ENCODE measurements around the gene USP35.
"Not testable (repeated sequence)": the region's sequence is repeated elsewhere in the genome, so short reads cannot be mapped to it uniquely, and the experiment has no call there.

USP35 gene

GRCh38 chr11:78216571-78217287, 28.0 kb downstream of the USP35 start:
- no peak for DNase-seq

DNA sequence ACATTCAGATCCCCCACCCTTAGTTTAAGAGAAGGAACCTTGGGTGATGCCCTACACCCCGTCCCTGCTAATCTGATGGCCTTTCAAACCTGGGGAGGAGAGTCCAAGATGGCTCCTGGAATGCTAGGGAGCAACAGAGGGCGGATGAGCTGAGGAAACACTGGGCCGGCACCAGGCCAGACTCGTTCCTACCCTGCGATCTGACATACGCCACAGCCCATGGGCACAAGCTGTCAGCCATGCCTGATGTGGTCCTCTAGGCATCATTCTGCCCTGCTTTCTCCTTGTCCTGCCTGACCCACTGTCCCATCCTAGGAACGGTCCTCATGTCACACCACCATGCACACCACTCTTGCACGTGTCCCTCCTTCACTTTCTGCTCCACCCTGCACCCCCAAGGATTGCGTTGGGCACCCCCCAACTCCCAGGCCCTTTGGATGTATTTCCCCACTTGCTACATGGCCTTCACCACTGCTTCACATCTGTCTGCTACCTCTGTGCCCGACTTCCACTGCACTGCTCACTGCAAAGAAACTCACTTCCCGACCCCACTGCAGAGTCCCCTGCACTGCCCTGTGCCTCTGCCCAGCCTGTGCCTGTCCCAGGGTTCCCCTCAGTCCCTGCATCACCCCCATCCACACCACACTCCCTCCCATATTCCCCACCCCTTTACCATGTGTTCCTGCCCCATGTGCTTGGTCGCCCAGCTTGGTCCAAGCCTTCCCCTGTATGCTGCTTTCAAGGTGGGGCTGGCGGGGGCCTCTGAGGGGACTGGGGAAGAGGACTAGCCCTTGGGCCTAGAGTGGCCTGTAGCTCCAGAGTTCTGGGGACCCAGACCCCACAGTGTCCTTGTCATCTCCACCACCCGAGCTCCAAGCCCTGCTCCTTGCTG, 29.2 kb downstream of the USP35 start:
- no peak for DNase-seq

- DNase-seq = no peak
Observed at GRCh38 chr11:78218707-78219492, 30.2 kb downstream of the USP35 start.

DNA sequence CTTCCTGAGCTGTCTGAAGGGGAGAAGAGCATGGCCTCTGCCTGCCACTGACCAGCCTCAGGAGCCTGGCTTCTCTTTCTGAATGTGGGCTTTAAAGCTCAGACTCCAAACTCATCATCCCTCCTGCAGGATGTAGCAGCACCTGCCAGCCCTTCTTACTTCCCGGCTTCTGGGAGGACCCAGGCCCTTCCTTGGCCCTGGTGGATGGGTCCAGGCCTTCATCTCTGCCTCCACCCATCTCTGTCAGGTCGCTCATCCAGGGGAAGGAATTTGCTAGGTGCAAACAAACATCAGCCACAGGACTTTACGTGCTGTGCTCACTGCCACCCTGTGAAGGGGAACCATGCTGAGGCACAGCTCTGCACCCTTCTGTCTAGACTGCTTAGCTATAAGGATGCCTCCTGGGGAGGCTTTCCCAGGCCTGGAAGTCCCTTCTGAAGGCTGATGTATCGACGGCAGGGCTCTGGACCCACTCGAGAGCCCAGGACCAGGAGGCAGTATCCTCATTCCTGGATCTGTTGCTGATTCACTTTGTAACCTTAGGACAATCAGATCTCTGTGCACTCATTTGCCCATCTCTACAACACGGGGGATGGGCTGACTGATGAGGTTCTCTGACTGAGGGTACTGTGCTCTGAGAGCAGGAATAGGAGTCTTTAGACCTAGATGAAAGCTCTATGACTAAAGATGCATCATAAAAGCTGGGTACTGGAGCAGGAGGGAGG, 30.9 kb downstream of the USP35 start:
- DNase-seq = no peak

- no peak for DNase-seq
Observed at GRCh38 chr11:78220218-78221157, 31.8 kb downstream of the USP35 start.

DNA sequence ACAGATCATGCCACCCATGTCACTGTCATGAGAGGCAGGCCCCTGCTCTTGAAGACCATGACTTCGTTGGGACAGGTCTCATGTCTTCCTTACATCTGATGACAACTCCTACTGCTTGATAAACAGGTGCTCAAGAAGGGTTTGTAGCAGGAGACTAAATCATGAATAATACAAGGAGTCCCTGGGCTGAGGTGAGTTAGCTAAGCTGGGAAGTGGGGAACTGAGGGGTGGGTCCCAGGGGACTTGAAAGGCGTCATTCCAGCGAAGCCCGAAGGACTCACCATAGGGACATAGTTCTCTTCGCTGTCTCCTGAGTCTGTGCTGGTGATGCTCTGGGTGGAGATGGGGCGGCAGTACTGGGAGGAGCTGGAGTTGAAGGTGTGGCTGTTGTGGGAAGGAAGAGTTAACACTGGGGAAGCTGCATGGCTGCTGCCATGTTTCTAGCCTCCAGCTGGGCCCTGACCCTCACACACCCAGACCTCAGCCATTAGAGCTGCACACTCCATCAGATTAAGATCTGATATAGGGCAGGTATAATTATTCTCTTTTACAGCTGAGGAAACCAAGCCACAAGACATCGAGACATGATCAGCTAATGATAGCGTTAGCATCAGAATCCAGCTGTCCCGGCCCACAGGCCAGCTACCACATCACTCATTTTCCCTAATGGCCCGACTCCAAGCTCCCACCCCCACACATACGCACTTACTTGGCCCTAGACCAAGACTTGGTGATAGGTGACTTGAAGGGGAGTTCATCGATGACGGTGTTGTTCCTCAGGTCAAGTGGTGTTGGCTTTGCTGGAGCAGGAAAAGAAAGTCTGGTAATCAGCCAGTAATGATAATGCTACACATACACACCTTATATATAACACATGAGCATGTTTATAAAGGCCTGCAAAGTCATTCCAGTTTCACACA, 32.9 kb downstream of the USP35 start:
- DNase-seq = no peak

DNA sequence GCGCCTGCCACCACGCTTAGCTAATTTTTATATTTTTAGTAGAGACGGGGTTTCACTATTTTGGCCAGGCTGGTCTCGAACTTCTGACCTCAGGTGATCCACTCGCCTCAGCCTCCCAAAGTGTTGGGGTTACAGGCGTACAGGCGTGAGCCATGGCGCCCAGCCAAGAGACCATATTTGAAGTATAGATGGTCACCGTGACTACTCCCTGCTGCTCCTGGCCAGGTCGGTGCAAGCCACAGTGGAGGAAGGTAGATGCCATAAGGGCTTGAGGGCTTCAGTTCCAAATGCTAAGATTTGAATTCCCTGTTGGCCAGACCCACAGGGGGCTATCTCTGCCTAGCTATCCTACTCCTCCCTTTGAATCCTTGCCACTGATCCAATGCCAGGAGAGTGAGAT, 34.0 kb downstream of the USP35 start:
- DNase-seq = not testable (repeated sequence)

- DNase-seq = peak; percentile 16
Observed at GRCh38 chr11:78223320-78223954, 34.7 kb downstream of the USP35 start.

DNA sequence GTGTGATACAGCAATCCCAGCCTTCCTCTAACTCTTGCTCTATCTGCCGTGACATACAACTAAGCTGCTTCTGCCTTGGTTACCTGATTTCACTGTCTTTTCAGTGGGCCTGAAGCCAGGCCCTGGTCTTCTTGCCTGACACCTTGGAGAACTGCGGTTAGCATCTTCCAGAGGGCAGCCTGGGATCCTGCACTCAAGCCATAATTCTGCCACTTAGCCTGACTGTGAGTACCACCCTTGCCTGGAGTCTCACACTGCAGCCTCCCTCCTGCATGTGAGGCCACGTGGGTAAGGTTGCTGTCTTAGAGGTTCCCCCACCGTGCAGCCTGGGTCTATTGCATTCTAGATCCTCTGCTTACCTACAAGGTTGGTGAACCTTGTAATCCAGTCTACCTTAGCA, 35.8 kb downstream of the USP35 start:
- no peak for DNase-seq

DNA sequence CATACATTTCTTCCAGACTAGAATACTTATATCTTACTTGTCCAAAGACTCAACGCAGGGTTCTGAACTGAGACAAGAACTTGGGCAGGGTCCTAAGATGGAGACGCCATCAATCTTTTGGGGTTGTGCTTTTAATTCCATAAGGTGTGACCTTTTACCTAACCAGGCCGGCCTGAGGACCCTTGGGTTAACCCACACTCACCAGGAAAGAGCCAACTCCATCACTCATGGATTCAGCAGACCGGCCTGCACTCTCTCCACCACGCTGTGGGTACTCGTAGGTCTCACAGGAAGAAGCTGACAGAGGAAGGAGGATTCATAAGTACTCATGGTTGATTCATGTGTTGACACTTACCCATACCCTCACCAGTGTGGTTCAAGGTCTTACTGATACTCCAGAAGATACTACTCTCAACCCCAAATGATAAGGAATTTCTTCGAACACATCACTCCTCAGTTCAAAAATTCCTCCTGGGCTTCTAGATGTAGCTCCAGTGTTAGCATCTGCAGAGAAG, 36.2 kb downstream of the USP35 start:
- no peak for DNase-seq

- no peak for DNase-seq
Observed at GRCh38 chr11:78226684-78227680, 38.3 kb downstream of the USP35 start.

GRCh38 chr11:78227921-78228320, 39.2 kb downstream of the USP35 start:
- DNase-seq = no peak

DNA sequence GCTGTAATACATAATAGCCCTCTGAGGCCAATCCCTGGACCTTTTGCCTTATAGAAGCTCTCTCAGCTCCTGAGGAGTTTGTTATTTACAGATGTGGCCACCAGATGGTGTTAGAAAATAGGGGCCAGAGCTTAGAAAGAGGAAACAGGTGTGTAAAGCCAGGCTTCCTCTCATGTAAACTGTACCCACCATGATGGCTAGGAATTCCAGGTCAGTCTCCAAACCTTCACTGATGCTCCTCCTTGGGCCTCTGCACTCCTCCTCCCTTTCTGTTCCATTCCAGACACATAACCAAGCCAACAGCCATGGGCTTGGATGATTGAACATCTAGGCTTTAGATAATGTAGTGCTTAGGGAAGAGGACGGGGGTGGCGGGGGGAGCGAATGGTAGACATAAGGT, 39.7 kb downstream of the USP35 start:
- DNase-seq = no peak

DNA sequence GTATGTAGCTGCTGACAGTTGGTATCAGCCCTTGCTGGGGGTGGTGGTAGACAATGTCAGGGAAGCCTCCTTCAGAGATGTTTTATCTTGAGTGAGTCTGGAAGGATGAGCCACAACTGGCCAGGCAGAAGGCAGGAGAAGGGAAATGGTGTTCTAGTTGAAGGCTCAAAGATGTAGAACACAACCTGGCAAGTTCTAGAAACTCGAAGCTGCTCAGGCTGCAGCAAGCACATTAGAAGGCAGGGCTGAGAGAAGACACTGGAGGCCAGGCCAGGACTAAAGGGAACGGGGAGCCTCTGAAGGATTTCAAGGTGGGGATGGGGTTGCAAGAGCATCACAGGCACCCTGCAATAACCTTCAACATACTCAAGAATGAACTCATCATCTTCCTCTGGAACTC, 40.4 kb downstream of the USP35 start:
- DNase-seq = no peak

GRCh38 chr11:78230161-78230877, 41.6 kb downstream of the USP35 start:
- no peak for DNase-seq

DNA sequence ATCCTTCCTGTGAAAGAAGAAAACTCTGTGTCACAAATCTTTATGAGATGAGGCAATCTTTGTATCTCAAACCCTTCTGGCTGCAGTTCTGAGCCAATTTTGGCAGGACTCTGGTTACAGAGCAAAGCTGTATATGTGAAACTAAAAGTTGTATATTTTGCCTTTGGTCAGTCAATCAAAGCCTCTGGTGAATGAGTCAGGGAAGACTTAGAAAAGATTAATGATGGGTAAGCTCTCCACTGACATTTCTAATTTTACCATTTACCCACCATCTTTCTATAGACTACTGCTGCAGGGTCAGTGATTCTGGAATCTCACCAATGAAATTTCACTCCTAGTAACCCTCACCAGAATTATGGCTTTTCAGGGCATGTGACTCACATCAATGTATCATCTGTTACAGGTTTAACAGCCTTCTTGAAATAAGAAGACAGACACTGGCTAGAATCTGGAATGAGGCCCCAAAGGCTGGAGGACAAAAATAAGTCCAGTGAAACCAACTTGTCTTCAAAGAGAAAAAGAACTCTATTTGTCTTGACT, 43.3 kb downstream of the USP35 start:
- no peak for DNase-seq

DNA sequence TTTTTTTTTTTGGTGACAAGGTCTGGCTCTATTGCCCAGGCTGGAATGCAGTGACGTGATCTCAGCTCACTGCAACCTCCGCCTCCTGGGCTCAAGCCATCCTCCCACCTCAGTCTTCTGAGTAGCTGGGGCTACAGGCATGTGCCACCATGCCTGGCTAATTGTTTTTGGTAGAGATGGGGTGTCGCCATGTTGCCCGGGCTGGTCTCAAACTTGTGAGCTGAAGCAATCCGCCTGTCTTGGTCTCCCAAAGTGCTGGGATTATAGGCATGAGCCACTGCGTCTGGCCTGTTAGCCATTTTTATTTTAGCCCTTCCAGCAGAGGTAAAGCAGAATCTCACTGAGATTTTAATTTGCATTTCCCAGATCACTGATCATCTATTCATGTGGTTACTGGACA, 44.3 kb downstream of the USP35 start:
- DNase-seq = not testable (repeated sequence)

Data from CD4-positive, alpha-beta T cell treated with Interferon gamma for 1 hour (primary cell).